MM.1S (cell line): ENCODE measurements around the gene FYCO1.

ENCODE experiments used
- DNase-seq: peaks from one replicate; pipeline ENCODE4 v3.0.0-alpha.2; 2015
- H2AFZ ChIP-seq: fragments of 300-600 bp; sonication (generic); 2 replicates; pipeline ENCODE4 v1.6.0; 2016; ENCODE audit warnings: antibody characterized with exemption, low read length
- H3F3A ChIP-seq: fragments of 300-600 bp; sonication (generic); 2 replicates; pipeline ENCODE4 v1.6.1; 2016; ENCODE audit warnings: mild to moderate bottlenecking, antibody characterized with exemption, low read length, moderate library complexity, mixed read lengths; ENCODE audit not compliant: insufficient read depth
- H3K27ac ChIP-seq: fragments of 300-600 bp; sonication (generic); 2 replicates; pipeline ENCODE4 v1.5.1; 2016; ENCODE audit warnings: mild to moderate bottlenecking, low read length
- H3K27me3 ChIP-seq: fragments of 300-600 bp; sonication (generic); replicated peaks from 2 replicates; pipeline ENCODE4 v1.6.0; 2016; ENCODE audit warnings: low read length; ENCODE audit not compliant: insufficient read depth
- H3K36me3 ChIP-seq: fragments of 300-600 bp; sonication (generic); replicated peaks from 2 replicates; pipeline ENCODE4 v1.6.1; 2016; ENCODE audit warnings: mild to moderate bottlenecking, low read length, mixed read lengths; ENCODE audit not compliant: insufficient read depth
- H3K4me1 ChIP-seq: fragments of 300-600 bp; sonication (generic); 2 replicates; pipeline ENCODE4 v1.6.1; 2016; ENCODE audit warnings: low read length, mixed read lengths
- H3K4me2 ChIP-seq: fragments of 300-600 bp; sonication (generic); 2 replicates; pipeline ENCODE4 v1.6.0; 2016; ENCODE audit warnings: low read depth, low read length
- H3K4me3 ChIP-seq: fragments of 300-600 bp; sonication (generic); 2 replicates; pipeline ENCODE4 v1.5.1; 2016; ENCODE audit warnings: low read length, mixed read lengths
- H3K79me2 ChIP-seq: fragments of 300-600 bp; sonication (generic); 2 replicates; pipeline ENCODE4 v1.6.1; 2016; ENCODE audit warnings: mixed run types, low read length, mixed read lengths
- H3K9ac ChIP-seq: fragments of 300-600 bp; sonication (generic); 2 replicates; pipeline ENCODE4 v1.6.1; 2016; ENCODE audit warnings: low read length, mixed read lengths
- H3K9me2 ChIP-seq: fragments of 300-600 bp; sonication (generic); replicated peaks from 2 replicates; pipeline ENCODE4 v1.6.1; 2016; ENCODE audit warnings: mild to moderate bottlenecking, low read length, mixed read lengths; ENCODE audit not compliant: insufficient read depth
- H3K9me3 ChIP-seq: fragments of 300-600 bp; sonication (generic); replicated peaks from 2 replicates; pipeline ENCODE4 v1.6.1; 2016; ENCODE audit warnings: mild to moderate bottlenecking, low read length, mixed read lengths; ENCODE audit not compliant: insufficient read depth
- H4K20me1 ChIP-seq: fragments of 300-600 bp; sonication (generic); 2 replicates; pipeline ENCODE4 v1.6.1; 2016; ENCODE audit warnings: mild to moderate bottlenecking, low read length, moderate library complexity, mixed read lengths; ENCODE audit not compliant: insufficient read depth
- EZH2 ChIP-seq: fragments of 300-600 bp; sonication (generic); optimal IDR thresholded peaks from 2 replicates; pipeline ENCODE3; 2017; ENCODE audit warnings: low read depth, mild to moderate bottlenecking, antibody characterized with exemption, low read length, mixed read lengths
- EZH2phosphoT487 ChIP-seq: fragments of 300-600 bp; sonication (generic); IDR thresholded peaks from 2 replicates; pipeline ENCODE4 v1.6.1; 2018; ENCODE audit warnings: antibody characterized with exemption, low read length
- TF ChIP-seq, protein P1 (sequence below): fragments of 300-600 bp; sonication (generic); IDR thresholded peaks from 2 replicates; pipeline ENCODE4 v1.5.1; 2016; ENCODE audit warnings: antibody characterized with exemption, low read length, mixed read lengths

FYCO1 gene

DNA sequence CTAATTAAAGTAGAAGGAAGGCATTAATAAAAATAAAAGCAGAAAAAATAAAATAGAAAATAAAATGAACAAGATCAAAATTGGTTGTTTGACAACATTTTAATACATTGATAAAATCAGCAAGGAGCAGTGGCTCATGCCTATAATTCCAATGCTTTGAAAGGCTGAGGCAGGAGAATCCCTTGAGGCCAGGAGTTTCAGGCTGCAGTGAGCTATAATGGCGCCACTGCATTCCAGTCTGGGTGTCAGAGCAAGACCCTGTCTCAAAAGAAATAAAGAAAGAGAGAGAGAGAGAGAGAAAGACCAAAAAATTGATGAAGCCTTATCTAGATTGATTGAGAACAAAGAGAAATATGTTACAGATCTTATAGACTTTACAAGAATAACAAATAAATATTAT, 29.5 kb upstream of the FYCO1 start:
- H3K27me3 ChIP-seq, result no peaks in the 10 kb centered on the region
- no peak overlapping the region for H3K4me3 ChIP-seq
- H3K9me3 ChIP-seq, result no peaks in the 10 kb centered on the region
- no peak for TF ChIP-seq EZH2phosphoT487
- TF ChIP-seq, protein P1, sequence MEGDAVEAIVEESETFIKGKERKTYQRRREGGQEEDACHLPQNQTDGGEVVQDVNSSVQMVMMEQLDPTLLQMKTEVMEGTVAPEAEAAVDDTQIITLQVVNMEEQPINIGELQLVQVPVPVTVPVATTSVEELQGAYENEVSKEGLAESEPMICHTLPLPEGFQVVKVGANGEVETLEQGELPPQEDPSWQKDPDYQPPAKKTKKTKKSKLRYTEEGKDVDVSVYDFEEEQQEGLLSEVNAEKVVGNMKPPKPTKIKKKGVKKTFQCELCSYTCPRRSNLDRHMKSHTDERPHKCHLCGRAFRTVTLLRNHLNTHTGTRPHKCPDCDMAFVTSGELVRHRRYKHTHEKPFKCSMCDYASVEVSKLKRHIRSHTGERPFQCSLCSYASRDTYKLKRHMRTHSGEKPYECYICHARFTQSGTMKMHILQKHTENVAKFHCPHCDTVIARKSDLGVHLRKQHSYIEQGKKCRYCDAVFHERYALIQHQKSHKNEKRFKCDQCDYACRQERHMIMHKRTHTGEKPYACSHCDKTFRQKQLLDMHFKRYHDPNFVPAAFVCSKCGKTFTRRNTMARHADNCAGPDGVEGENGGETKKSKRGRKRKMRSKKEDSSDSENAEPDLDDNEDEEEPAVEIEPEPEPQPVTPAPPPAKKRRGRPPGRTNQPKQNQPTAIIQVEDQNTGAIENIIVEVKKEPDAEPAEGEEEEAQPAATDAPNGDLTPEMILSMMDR, result no peak
- no peak for TF ChIP-seq EZH2
- 0 out of 2 replicates have a peak, but pooled peaks cover 5% of the 10 kb centered on the region for H3K79me2 ChIP-seq
- peaks cover 16% of the 10 kb centered on the region for H3K4me1 ChIP-seq
- no peaks in the 10 kb centered on the region for H3K9me2 ChIP-seq
- no peaks in the 10 kb centered on the region for H3K36me3 ChIP-seq
- H3K4me2 ChIP-seq, result no peak overlapping the region
- no peaks in the 10 kb centered on the region for H4K20me1 ChIP-seq
- H3K9ac ChIP-seq, result no peak overlapping the region
- no peak overlapping the region for H3K27ac ChIP-seq
- H2AFZ ChIP-seq, result no peak overlapping the region
- H3F3A ChIP-seq, result peaks cover 11% of the 10 kb centered on the region
- DNase-seq, result no peak

DNA sequence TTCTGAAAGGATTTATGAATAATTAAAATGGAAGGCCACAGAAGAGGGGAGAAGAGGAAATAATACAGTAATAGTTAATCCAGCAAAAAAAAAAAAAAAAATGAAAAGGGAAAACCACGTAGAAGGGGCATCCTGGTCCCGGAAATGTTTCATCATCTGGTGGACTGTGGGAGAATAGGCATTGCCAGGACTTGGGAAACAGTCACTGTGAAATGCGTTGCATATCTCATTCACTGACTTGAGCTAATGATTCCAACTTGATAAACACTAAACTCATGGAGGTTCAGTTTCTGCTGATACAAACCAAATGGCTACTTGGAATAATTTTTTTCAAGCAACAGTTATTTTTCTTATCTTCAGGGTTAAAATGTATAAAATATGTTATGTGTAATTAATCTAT, 28.5 kb upstream of the FYCO1 start:
- Histone ChIP-seq H3F3A (peaks cover 11% of the 10 kb centered on the region), H3K4me2 (no peak overlapping the region), H3K79me2 (0 out of 2 replicates have a peak, but pooled peaks cover 5% of the 10 kb centered on the region), H3K9me2 (no peaks in the 10 kb centered on the region), H3K27ac (no peak overlapping the region), H3K4me1 (peaks cover 6% of the 10 kb centered on the region; the same call in 1 of the 2 replicates), H2AFZ (no peak overlapping the region), H3K4me3 (no peak overlapping the region), H4K20me1 (no peaks in the 10 kb centered on the region), H3K36me3 (no peaks in the 10 kb centered on the region), H3K27me3 (no peaks in the 10 kb centered on the region), H3K9ac (no peak overlapping the region), H3K9me3 (no peaks in the 10 kb centered on the region)
- no peak for DNase-seq
- TF ChIP-seq, protein P1, result no peak
- TF ChIP-seq EZH2 (no peak), EZH2phosphoT487 (no peak)

DNA sequence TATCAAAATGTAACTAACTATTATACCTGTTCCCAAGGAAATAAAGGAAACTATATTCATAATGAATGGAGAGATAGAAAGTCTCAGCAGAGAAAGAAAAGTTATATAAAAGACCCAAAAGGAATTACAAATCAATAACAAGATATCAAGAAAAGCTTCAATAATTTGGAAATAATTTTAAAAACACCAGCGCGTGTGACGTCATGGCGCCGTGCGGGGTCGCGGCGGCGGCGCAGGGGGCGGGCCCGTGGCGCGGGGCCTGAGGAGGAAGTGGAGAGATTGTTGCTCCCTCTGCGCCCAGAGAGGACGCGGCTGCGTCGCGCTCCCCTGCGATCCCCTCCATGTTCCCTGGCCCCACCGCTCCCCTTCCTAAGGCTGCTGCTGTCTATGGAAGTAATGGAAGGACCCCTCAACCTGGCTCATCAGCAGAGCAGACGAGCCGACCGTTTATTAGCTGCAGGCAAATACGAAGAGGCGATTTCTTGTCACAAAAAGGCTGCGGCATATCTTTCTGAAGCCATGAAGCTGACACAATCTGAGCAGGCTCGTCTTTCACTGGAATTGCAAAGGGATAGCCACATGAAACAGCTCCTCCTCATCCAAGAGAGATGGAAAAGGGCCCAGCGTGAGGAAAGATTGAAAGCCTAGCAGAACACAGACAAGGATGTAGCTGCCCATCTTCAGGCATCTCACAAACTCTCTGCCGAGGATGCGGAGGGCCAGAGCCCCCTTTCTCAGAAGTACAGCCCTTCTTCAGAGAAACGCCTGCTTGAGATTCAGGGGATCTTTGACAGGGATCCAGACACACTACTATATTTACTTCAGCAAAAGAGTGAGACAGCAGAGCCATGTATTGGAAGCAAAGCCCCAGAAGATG, 27.5 kb upstream of the FYCO1 start:
- Histone ChIP-seq H3K27ac (no peak overlapping the region), H3K4me3 (no peak overlapping the region), H3K36me3 (no peaks in the 10 kb centered on the region), H3F3A (peaks cover 10% of the 10 kb centered on the region), H3K9me3 (no peaks in the 10 kb centered on the region), H3K79me2 (0 out of 2 replicates have a peak, but pooled peaks cover 5% of the 10 kb centered on the region), H3K4me2 (no peak overlapping the region), H3K27me3 (no peaks in the 10 kb centered on the region), H2AFZ (no peak overlapping the region), H3K9ac (no peak overlapping the region), H4K20me1 (no peaks in the 10 kb centered on the region), H3K9me2 (no peaks in the 10 kb centered on the region), H3K4me1 (peaks cover 6% of the 10 kb centered on the region; the same call in 1 of the 2 replicates)
- no peak for DNase-seq
- no peak for TF ChIP-seq EZH2
- TF ChIP-seq EZH2phosphoT487, result no peak

DNA sequence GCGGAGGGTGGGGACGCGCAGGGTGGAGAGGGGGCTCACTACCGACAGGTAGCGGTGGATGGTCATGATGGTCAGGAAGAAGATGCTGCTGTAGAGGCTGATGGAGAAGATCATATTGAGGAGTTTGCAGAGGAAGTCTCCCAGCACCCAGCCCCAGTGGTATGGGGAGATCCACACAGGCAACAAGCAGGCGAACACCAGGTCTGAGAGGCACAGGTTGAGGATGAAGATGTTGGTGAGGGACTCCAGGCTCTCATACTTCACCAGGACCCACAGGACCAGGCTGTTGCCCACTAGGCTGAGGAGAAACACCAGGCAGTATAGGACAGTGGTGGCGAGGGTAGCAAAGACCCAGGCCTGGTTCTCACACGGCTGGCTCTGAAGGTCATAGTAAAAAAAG, 25.9 kb upstream of the FYCO1 start:
- DNase-seq, result no peak
- Histone ChIP-seq H3K4me1 (no peaks in the 10 kb centered on the region), H3K27me3 (no peaks in the 10 kb centered on the region), H3K36me3 (no peaks in the 10 kb centered on the region), H2AFZ (no peak overlapping the region), H3K27ac (no peak overlapping the region), H4K20me1 (no peaks in the 10 kb centered on the region), H3K4me2 (no peak overlapping the region), H3K9ac (no peak overlapping the region), H3K4me3 (no peak overlapping the region), H3K79me2 (0 out of 2 replicates have a peak, but pooled peaks cover 5% of the 10 kb centered on the region), H3F3A (no peaks in the 10 kb centered on the region), H3K9me3 (no peaks in the 10 kb centered on the region), H3K9me2 (no peaks in the 10 kb centered on the region)
- TF ChIP-seq EZH2, result no peak
- TF ChIP-seq, protein P1, result no peak
- no peak for TF ChIP-seq EZH2phosphoT487
